ENCODE data around the gene CEP55.

The CEP55 gene

GRCh38 chr10:93567277-93568104, 71.1 kb downstream of the CEP55 start:
- no peak for DNase-seq

DNA sequence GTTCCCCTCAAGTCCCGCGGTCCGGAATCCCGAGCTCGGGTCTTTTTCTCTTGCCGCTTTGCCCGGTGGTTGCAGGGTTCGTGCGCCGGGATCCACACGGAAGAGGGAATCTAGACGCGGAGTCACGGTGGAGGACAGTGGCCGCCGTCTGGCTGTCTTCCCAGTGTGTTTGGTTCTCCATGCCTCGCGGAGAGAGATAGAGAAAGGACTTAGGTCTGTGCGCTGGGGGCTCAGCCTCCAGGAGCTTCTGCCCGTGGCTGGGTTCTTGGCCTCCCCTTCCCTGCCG, 71.6 kb downstream of the CEP55 start:
- no peak for DNase-seq

DNA sequence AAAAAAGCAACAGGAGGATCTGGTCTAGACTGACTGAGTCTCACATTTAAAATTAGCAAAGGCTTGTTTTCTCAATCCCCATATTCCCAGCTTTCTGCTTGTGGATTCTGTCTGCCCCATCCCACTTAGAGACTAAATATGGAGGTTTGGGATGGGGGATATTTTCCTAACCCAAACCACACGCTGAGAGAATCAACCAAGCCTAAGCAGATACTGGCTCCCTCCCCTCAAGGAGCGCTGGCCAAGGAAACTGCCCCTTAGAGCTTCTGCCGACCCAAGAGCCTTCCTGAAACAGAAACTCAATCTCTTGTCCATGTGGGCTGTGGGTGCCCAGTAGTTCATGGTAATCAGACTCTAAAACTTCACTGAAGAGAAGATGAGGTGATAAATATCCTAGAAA, 74.0 kb downstream of the CEP55 start:
- no peak for DNase-seq

- DNase-seq, result no peak
Measured at GRCh38 chr10:93572606-93573005, 76.2 kb downstream of the CEP55 start.

- no peak for DNase-seq
Measured at GRCh38 chr10:93573051-93573909, 76.9 kb downstream of the CEP55 start.

- DNase-seq, result no peak
Measured at GRCh38 chr10:93573924-93574323, 77.5 kb downstream of the CEP55 start.

GRCh38 chr10:93576888-93577287, 80.5 kb downstream of the CEP55 start:
- DNase-seq, result no peak

GRCh38 chr10:93577565-93577964, 81.2 kb downstream of the CEP55 start:
- no peak for DNase-seq
